H1 (cell line): ENCODE results near the gene SUSD6. TPM values are rescaled to one million over a fixed set of nuclear protein-coding genes. Genes with fewer than 3 reads are reported as not detected.

ENCODE experiments used
- CTCF ChIA-PET: fragments of 300-600 bp; sonication (Branson Sonifier 250); formaldehyde crosslinking; loops from one replicate; lab custom pipeline; 2021; ENCODE audit not compliant: partially characterized antibody; lab: Charles Lee
- POLR2A ChIA-PET: fragments of 300-600 bp; sonication (Branson Sonifier 250); formaldehyde crosslinking; loops from one replicate; lab custom pipeline; 2021; ENCODE audit warnings: inconsistent platforms; ENCODE audit not compliant: partially characterized antibody; lab: Charles Lee
- DNase-seq, 2 experiments: peaks; one replicate each; pipeline versions ENCODE4 v3.0.0 to v3.0.0-alpha.2; 2010 to 2022; ENCODE audit warnings: low spot score in 2 of 2, low read depth in 1 of 2, mixed read lengths in 1 of 2
- FAIRE-seq: peaks from 2 replicates; lab custom pipeline; 2011; peaks lifted over from hg19 to GRCh38; lab: Jason Lieb, UNC
- H2AFZ ChIP-seq: 2 replicates; pipeline ENCODE4 v1.8.1; 2012; ENCODE audit warnings: low read length, inconsistent platforms
- H2AK5ac ChIP-seq: 2 replicates; pipeline ENCODE4 v1.6.1; 2013; ENCODE audit warnings: low read depth, low read length
- H2BK120ac ChIP-seq: replicated peaks from 2 replicates; pipeline ENCODE3; 2013; ENCODE audit warnings: low read depth, low read length, inconsistent platforms
- H2BK12ac ChIP-seq: 2 replicates; pipeline ENCODE4 v1.6.1; 2013; ENCODE audit warnings: low read depth, low read length
- H2BK15ac ChIP-seq: 2 replicates; pipeline ENCODE4 v1.6.1; 2013; ENCODE audit warnings: low read length
- H2BK20ac ChIP-seq: 2 replicates; pipeline ENCODE4 v1.6.1; 2013; ENCODE audit warnings: low read length
- H2BK5ac ChIP-seq: 2 replicates; pipeline ENCODE4 v1.6.1; 2013; ENCODE audit warnings: low read depth, low read length
- H3K14ac ChIP-seq: 2 replicates; pipeline ENCODE4 v1.6.1; 2013; ENCODE audit warnings: inconsistent platforms; ENCODE audit not compliant: insufficient read length
- H3K18ac ChIP-seq: 2 replicates; pipeline ENCODE4 v1.6.1; 2013; ENCODE audit warnings: low read length; ENCODE audit errors: extremely low read depth
- H3K23ac ChIP-seq: 2 replicates; pipeline ENCODE4 v1.6.1; 2013; ENCODE audit warnings: inconsistent platforms; ENCODE audit not compliant: insufficient read length
- H3K23me2 ChIP-seq: 2 replicates; pipeline ENCODE4 v1.6.1; 2013; ENCODE audit warnings: low read depth, low read length
- H3K27ac ChIP-seq: 2 replicates; pipeline ENCODE4 v1.6.1; 2011; ENCODE audit warnings: low read depth, low read length, inconsistent platforms
- H3K27me3 ChIP-seq, 4 experiments: replicated peaks in 1 of 4; 1 replicate in 1 of 4; 2 replicates in 3 of 4; pipeline versions ENCODE4 v1.6.1 to v1.8.1; 2011 to 2013; ENCODE audit warnings: low read length in 3 of 4, mild to moderate bottlenecking in 3 of 4, inconsistent platforms in 2 of 4, mixed read lengths in 2 of 4, moderate library complexity in 1 of 4; ENCODE audit not compliant: control insufficient read depth in 3 of 4, insufficient read depth in 3 of 4; ENCODE audit errors: extremely low read depth in 1 of 4
- H3K36me3 ChIP-seq, 4 experiments: 2 replicates each; pipeline versions ENCODE4 v1.6.1 to v1.8.1; 2011 to 2013; ENCODE audit warnings: mild to moderate bottlenecking in 4 of 4, low read length in 3 of 4, moderate library complexity in 2 of 4, control low read depth in 1 of 4, inconsistent platforms in 1 of 4; ENCODE audit not compliant: insufficient read depth in 4 of 4, control insufficient read depth in 2 of 4
- H3K4ac ChIP-seq: replicated peaks from 2 replicates; pipeline ENCODE3; 2013; ENCODE audit warnings: low read length, low read depth, mixed read lengths, inconsistent platforms; ENCODE audit not compliant: insufficient read length
- H3K4me1 ChIP-seq, 4 experiments: replicated peaks in 1 of 4; 1 replicate in 1 of 4; 2 replicates in 3 of 4; pipeline versions ENCODE4 v1.6.1 to v1.8.1; 2011 to 2013; ENCODE audit warnings: low read length in 3 of 4, inconsistent platforms in 2 of 4, mixed read lengths in 1 of 4; ENCODE audit not compliant: insufficient read depth in 4 of 4, control insufficient read depth in 3 of 4
- H3K4me2 ChIP-seq, 2 experiments: 2 replicates each; pipeline versions ENCODE4 v1.6.1 to v1.8.1; 2011 to 2013; ENCODE audit warnings: low read depth in 2 of 2, low read length in 2 of 2, control low read depth in 1 of 2, inconsistent platforms in 1 of 2, mild to moderate bottlenecking in 1 of 2; ENCODE audit not compliant: insufficient read depth in 1 of 2
- H3K4me3 ChIP-seq, 4 experiments: fragments of 200-600, 300-600 bp in 1 of 4; sonication (generic), shearing (Covaris generic), sonication (Bioruptor Twin) in 1 of 4; 2 replicates each; pipeline versions ENCODE4 v1.5.1 to v1.8.1; 2011 to 2016; ENCODE audit warnings: low read length in 4 of 4, low read depth in 3 of 4, control low read depth in 2 of 4, inconsistent platforms in 2 of 4, mild to moderate bottlenecking in 2 of 4, mixed read lengths in 1 of 4, moderate library complexity in 1 of 4; ENCODE audit not compliant: insufficient read depth in 2 of 4; ENCODE audit errors: extremely low read depth in 1 of 4
- H3K56ac ChIP-seq: replicated peaks from 2 replicates; pipeline ENCODE3; 2013; ENCODE audit warnings: low read depth, mild to moderate bottlenecking, mixed read lengths, low read length, inconsistent platforms; ENCODE audit not compliant: insufficient read length
- H3K79me1 ChIP-seq: 2 replicates; pipeline ENCODE4 v1.6.1; 2013; ENCODE audit warnings: low read depth, low read length, control low read depth
- H3K79me2 ChIP-seq, 2 experiments: 2 replicates each; pipeline versions ENCODE4 v1.6.1 to v1.8.1; 2012 to 2013; ENCODE audit warnings: low read length in 2 of 2, mild to moderate bottlenecking in 2 of 2, inconsistent platforms in 1 of 2; ENCODE audit not compliant: insufficient read depth in 2 of 2, control insufficient read depth in 1 of 2
- H3K9ac ChIP-seq, 4 experiments: replicated peaks in 1 of 4; 1 replicate in 1 of 4; 2 replicates in 3 of 4; pipeline versions ENCODE4 v1.6.1 to v1.8.1; 2011 to 2013; ENCODE audit warnings: low read depth in 3 of 4, low read length in 3 of 4, control low read depth in 2 of 4, mild to moderate bottlenecking in 2 of 4, moderate library complexity in 2 of 4, inconsistent platforms in 1 of 4; ENCODE audit errors: extremely low read depth in 1 of 4
- H3K9me3 ChIP-seq, 2 experiments: 2 replicates each; pipeline versions ENCODE4 v1.6.1 to v1.8.1; 2012 to 2013; ENCODE audit warnings: mild to moderate bottlenecking in 2 of 2, moderate library complexity in 2 of 2, control low read depth in 1 of 2, inconsistent platforms in 1 of 2, low read depth in 1 of 2, low read length in 1 of 2, mixed read lengths in 1 of 2; ENCODE audit not compliant: insufficient read depth in 2 of 2
- H4K20me1 ChIP-seq, 2 experiments: replicated peaks in 1 of 2; 2 replicates each; pipeline versions ENCODE3 to v1.8.1; 2011 to 2013; ENCODE audit warnings: inconsistent platforms in 2 of 2, low read length in 2 of 2, mild to moderate bottlenecking in 1 of 2; ENCODE audit not compliant: insufficient read depth in 2 of 2, control insufficient read depth in 1 of 2
- H4K5ac ChIP-seq: 2 replicates; pipeline ENCODE4 v1.6.1; 2013; ENCODE audit warnings: low read length, low read depth, mixed read lengths, inconsistent platforms; ENCODE audit not compliant: insufficient read length
- H4K8ac ChIP-seq: 2 replicates; pipeline ENCODE4 v1.8.0; 2013; ENCODE audit warnings: mild to moderate bottlenecking, moderate library complexity, low read length, inconsistent platforms; ENCODE audit not compliant: insufficient read depth; ENCODE audit errors: extremely low read depth
- H4K91ac ChIP-seq: replicated peaks from 2 replicates; pipeline ENCODE3; 2013; ENCODE audit warnings: low read length, mixed read lengths, inconsistent platforms; ENCODE audit not compliant: insufficient read length
- WGBS, 2 experiments: shearing (Covaris generic) in 1 of 2; methylation state at CpG; one replicate each; pipeline versions ENCODE4 v1.1.6 to v1.1.7; 2013 to 2015; ENCODE audit warnings: low lambda C conversion rate in 2 of 2, mixed read lengths in 2 of 2, inconsistent platforms in 1 of 2, low coverage in 1 of 2, missing lambda C conversion rate in 1 of 2; ENCODE audit not compliant: insufficient replicate concordance in 2 of 2, insufficient coverage in 1 of 2, insufficient read length in 1 of 2; ENCODE audit errors: extremely low coverage in 1 of 2, missing lambda C conversion rate in 1 of 2; 5-methylcytosine and 5-hydroxymethylcytosine counted together
- polyA plus RNA-seq, 7 experiments: library from polyadenylated mRNA; depleted of rRNA in 3 of 7; stranded (reverse) in 5 of 7; unstranded in 2 of 7; fragments of >200 nt in 5 of 7; fragments of 200-250 nt in 2 of 7; gene quantifications; 1 replicate in 5 of 7; 2 replicates in 1 of 7; 4 replicates in 1 of 7; pipeline versions ENCODE4 v1.2.1 to v1.2.3, GENCODE V29; 2011 to 2013; ENCODE audit warnings: missing spikeins in 2 of 7, mixed read lengths in 2 of 7
- total RNA-seq: library from RNA; stranded (reverse); fragmentation: NEBNext Ultra II Directional; extraction: Animal tissue kit (Norgen Biotek cat#: 25700); gene quantifications from 2 replicates; pipeline ENCODE4 v1.2.1, GENCODE V29; 2021

The SUSD6 gene
- total and polyA plus RNA-seq, 2 of the 8 experiments (the other 6 are each of a cell fraction or from before 2014, with no cell fraction given) = 3.0 to 3.8 TPM

GRCh38 chr14:69662636-69663299 is 51.4 kb downstream of the SUSD6 start:
- Histone ChIP-seq H2BK20ac (no peak overlapping the region), H3K4me3 (no peak overlapping the region), H3K23ac (no peak overlapping the region), H3K4ac (no peak overlapping the region), H2AK5ac (no peak overlapping the region), H3K9me3 (no peaks in the 10 kb centered on the region), H2AFZ (no peak overlapping the region), H3K23me2 (no peaks in the 10 kb centered on the region), H3K79me1 (0 out of 2 replicates have a peak, but pooled peaks cover 2% of the 10 kb centered on the region), H3K9ac (no peak overlapping the region), H2BK15ac (no peak overlapping the region), H4K91ac (no peak overlapping the region), H4K8ac (no peak overlapping the region), H3K36me3 (no peaks in the 10 kb centered on the region), H2BK12ac (no peak overlapping the region), H3K27ac (no peak overlapping the region), H2BK5ac (no peak overlapping the region), H4K5ac (no peak overlapping the region), H2BK120ac (no peak overlapping the region), H3K4me2 (no peak overlapping the region), H3K27me3 (no peaks in the 10 kb centered on the region), H3K56ac (no peak overlapping the region), H3K4me1 (peaks cover 13 to 17% (median 14%) of the 10 kb centered on the region in 4 experiments), H3K18ac (no peak overlapping the region), H4K20me1 (no peaks in the 10 kb centered on the region), H3K14ac (no peak overlapping the region), H3K79me2 (no peaks in the 10 kb centered on the region)
- DNase-seq = no peak
- ChIA-PET CTCF (no interaction called here), POLR2A (no interaction called here)
- 83% methylated on average over 1 of the region's 1 CpG; no CpG with 5 or more reads in 1 of the 2 experiments for WGBS, 2 experiments
- FAIRE-seq = no peak
